Measurements from ENCODE around the gene F10.

Gene F10

GRCh38 chr13:113086991-113087922 is 35.3 kb upstream of the F10 start:
- no peak overlapping the region for H3K4me3 ChIP-seq (ENCODE audit: low read depth, low read length)
- DNase-seq (ENCODE audit: low read depth), result no peak
- no peak for TF ChIP-seq CTCF (IDR thresholded peaks at IDR 0.05; ENCODE audit: low read depth, low read length, missing control alignments)

- H3K4me3 ChIP-seq (ENCODE audit: low read depth, low read length), result no peak overlapping the region
- DNase-seq (ENCODE audit: low read depth), result no peak
- no peak for TF ChIP-seq CTCF (IDR thresholded peaks at IDR 0.05; ENCODE audit: low read depth, low read length, missing control alignments)
Observed at GRCh38 chr13:113087923-113088690, 34.5 kb upstream of the F10 start.

- no peak overlapping the region for H3K4me3 ChIP-seq (ENCODE audit: low read depth, low read length)
- no peak for DNase-seq (ENCODE audit: low read depth)
- TF ChIP-seq CTCF (IDR thresholded peaks at IDR 0.05; ENCODE audit: low read depth, low read length, missing control alignments), result no peak
Observed at GRCh38 chr13:113088691-113089020, 33.9 kb upstream of the F10 start.

DNA sequence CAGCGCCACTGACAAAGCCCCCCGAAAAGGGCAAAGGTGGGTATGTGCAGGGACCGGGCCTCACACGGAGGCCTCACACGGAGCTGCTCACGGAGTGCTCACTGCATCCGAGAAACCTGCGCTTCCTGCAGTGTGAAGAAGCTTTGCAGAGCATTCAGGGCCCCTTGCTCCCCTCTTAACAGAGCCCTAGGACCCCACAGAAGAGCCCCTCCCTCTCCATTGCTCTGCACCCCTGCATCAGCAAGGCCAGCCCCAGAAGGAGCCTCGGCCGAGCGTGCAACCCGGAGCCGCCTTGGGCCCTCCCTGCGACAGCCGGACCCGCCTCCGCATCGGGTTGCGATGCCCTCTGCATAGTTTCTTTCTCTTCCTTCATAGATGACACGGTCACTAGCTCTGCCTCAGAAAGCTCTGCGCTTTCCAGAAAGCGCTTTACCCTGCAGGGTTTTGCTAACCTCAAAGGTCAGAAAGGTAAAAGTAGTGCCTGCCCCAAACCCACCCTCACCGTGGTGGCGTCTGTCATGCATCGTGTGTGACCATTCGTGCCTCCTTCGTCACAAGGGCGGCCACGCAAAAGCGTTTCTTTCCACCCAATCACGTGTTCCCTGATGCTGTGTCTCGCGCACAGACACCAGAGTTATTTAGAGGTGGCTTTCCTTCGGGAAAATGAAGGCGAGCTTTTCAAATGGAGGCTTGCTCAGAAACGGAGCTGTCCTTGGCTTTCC is 32.7 kb upstream of the F10 start:
- TF ChIP-seq CTCF (IDR thresholded peaks at IDR 0.05; ENCODE audit: low read depth, low read length, missing control alignments), result no peak
- H3K4me3 ChIP-seq (ENCODE audit: low read depth, low read length), result no peak overlapping the region
- DNase-seq (ENCODE audit: low read depth), result no peak

GRCh38 chr13:113090415-113090770 is 32.2 kb upstream of the F10 start:
- H3K4me3 ChIP-seq (ENCODE audit: low read depth, low read length), result no peak overlapping the region
- no peak for TF ChIP-seq CTCF (IDR thresholded peaks at IDR 0.05; ENCODE audit: low read depth, low read length, missing control alignments)
- DNase-seq (ENCODE audit: low read depth), result no peak

DNA sequence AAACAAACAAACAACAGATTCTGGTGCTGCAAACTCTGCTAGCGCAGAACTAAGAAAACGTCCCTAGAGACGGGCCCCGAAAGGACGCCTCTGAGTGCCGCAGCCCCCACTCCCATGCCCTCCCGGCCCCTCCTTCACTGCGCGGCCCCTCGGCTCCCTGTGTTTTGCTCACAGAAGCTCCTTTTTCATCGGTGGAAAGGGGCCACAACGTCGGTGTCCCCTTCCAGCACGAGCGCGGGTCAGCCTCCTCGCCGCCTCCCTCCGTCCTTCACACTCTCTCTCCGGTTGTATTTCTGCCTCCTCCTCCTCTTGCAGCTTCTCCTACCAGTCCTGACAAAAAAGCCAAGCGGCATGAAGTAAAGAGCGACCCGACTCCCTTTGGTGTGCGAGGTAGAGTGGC is 31.8 kb upstream of the F10 start:
- no peak for TF ChIP-seq CTCF (IDR thresholded peaks at IDR 0.05; ENCODE audit: low read depth, low read length, missing control alignments)
- no peak overlapping the region for H3K4me3 ChIP-seq (ENCODE audit: low read depth, low read length)
- no peak for DNase-seq (ENCODE audit: low read depth)

Measured in GM12864 (cell line).